Loucy (cell line): Measurements from ENCODE around the gene AKAP11.

Experiments
- H2AFZ ChIP-seq: fragments of 200-600 bp; sonication (generic); 2 replicates; pipeline ENCODE4 v1.6.0; 2016; ENCODE audit warnings: antibody characterized with exemption, mild to moderate bottlenecking, low read length, moderate library complexity
- H3F3A ChIP-seq: fragments of 200-600 bp; 2 replicates; pipeline ENCODE4 v1.6.0; 2016; ENCODE audit warnings: antibody characterized with exemption, low read depth, mild to moderate bottlenecking
- H3K27me3 ChIP-seq: fragments of 200-600 bp; sonication (generic); 2 replicates; pipeline ENCODE4 v1.6.1; 2014; ENCODE audit warnings: low read length, mild to moderate bottlenecking; ENCODE audit not compliant: insufficient read depth, poor library complexity, severe bottlenecking
- H3K36me3 ChIP-seq: fragments of 200-600 bp; sonication (generic); 2 replicates; pipeline ENCODE4 v1.6.1; 2016; ENCODE audit warnings: low read length; ENCODE audit not compliant: insufficient read depth
- H3K4me1 ChIP-seq: fragments of 200-600 bp; sonication (generic); 2 replicates; pipeline ENCODE4 v1.5.1; 2014; ENCODE audit warnings: low read length, mild to moderate bottlenecking; ENCODE audit not compliant: insufficient read depth, poor library complexity, severe bottlenecking
- H3K4me2 ChIP-seq: fragments of 200-600 bp; sonication (generic); 2 replicates; pipeline ENCODE4 v1.6.0; 2014; ENCODE audit warnings: antibody characterized with exemption, low read length, low read depth, mild to moderate bottlenecking; ENCODE audit not compliant: poor library complexity, severe bottlenecking
- H3K4me3 ChIP-seq: fragments of 200-600 bp; sonication (generic); 2 replicates; pipeline ENCODE4 v1.5.1; 2014; ENCODE audit warnings: low read length, mild to moderate bottlenecking, mixed read lengths; ENCODE audit not compliant: poor library complexity, severe bottlenecking
- H3K79me2 ChIP-seq: fragments of 200-600 bp; sonication (generic); 2 replicates; pipeline ENCODE4 v1.6.1; 2014; ENCODE audit warnings: low read length; ENCODE audit not compliant: insufficient read depth
- H3K9ac ChIP-seq: fragments of 200-600 bp; sonication (generic); 2 replicates; pipeline ENCODE4 v1.6.0; 2014; ENCODE audit warnings: mild to moderate bottlenecking, low read depth, low read length, moderate library complexity; ENCODE audit not compliant: poor library complexity, severe bottlenecking
- H3K9me2 ChIP-seq: fragments of 200-600 bp; sonication (generic); replicated peaks from 2 replicates; pipeline ENCODE4 v1.6.1; 2016; ENCODE audit warnings: low read depth, low read length, mixed read lengths
- H3K9me3 ChIP-seq: fragments of 200-600 bp; sonication (generic); 2 replicates; pipeline ENCODE4 v1.6.1; 2014; ENCODE audit warnings: mild to moderate bottlenecking, antibody characterized with exemption, low read length, low read depth; ENCODE audit not compliant: insufficient read depth
- H4K20me1 ChIP-seq: fragments of 200-600 bp; sonication (generic); 2 replicates; pipeline ENCODE4 v1.6.0; 2014; ENCODE audit warnings: antibody characterized with exemption, low read length, mild to moderate bottlenecking; ENCODE audit not compliant: insufficient read depth, poor library complexity, severe bottlenecking
- CTCF ChIP-seq: fragments of 200-600 bp; sonication (generic); conservative IDR thresholded peaks from 2 replicates; pipeline ENCODE4 v1.5.1; 2014; ENCODE audit warnings: mild to moderate bottlenecking, antibody characterized with exemption, low read length
- EZH2phosphoT487 ChIP-seq: fragments of 200-600 bp; IDR thresholded peaks from 2 replicates; pipeline ENCODE4 v1.6.1; 2018; ENCODE audit warnings: antibody characterized with exemption, mild to moderate bottlenecking, moderate library complexity, borderline replicate concordance

Gene AKAP11

GRCh38 chr13:42266473-42266872 is 5.5 kb upstream of the AKAP11 start:
- TF ChIP-seq EZH2phosphoT487 = no peak
- no peak for TF ChIP-seq CTCF
- Histone ChIP-seq H3K9ac (no peak overlapping the region), H3K27me3 (no peaks in the 10 kb centered on the region), H3K36me3 (no peaks in the 10 kb centered on the region), H3K9me2 (no peaks in the 10 kb centered on the region), H4K20me1 (no peaks in the 10 kb centered on the region), H3F3A (no peaks in the 10 kb centered on the region), H3K4me3 (no peak overlapping the region), H3K9me3 (no peaks in the 10 kb centered on the region), H3K4me2 (no peak overlapping the region), H3K4me1 (peaks cover 13% of the 10 kb centered on the region), H3K79me2 (no peaks in the 10 kb centered on the region), H2AFZ (0 out of 2 replicates have a peak overlapping the region, but pooled peaks have one; percentile 2)

GRCh38 chr13:42270160-42270856 is 1.6 kb upstream of the AKAP11 start:
- TF ChIP-seq CTCF = no peak
- TF ChIP-seq EZH2phosphoT487 = no peak
- H3K79me2 ChIP-seq = peaks cover 32% of the 10 kb centered on the region
- 0 out of 2 replicates have a peak overlapping the region, but pooled peaks have one; percentile 87 for H2AFZ ChIP-seq
- no peaks in the 10 kb centered on the region for H3K9me3 ChIP-seq
- H3K36me3 ChIP-seq = no peaks in the 10 kb centered on the region
- H3K4me3 ChIP-seq = peak overlapping the region; percentile 81
- H3K9me2 ChIP-seq = no peaks in the 10 kb centered on the region
- peaks cover 40% of the 10 kb centered on the region for H3K4me1 ChIP-seq
- H3K27me3 ChIP-seq = no peaks in the 10 kb centered on the region
- peaks cover 4% of the 10 kb centered on the region for H4K20me1 ChIP-seq
- H3K9ac ChIP-seq = no peak overlapping the region
- no peaks in the 10 kb centered on the region for H3F3A ChIP-seq
- peak overlapping the region; percentile 83 for H3K4me2 ChIP-seq

- peak overlapping the region; percentile 67 for H3K9ac ChIP-seq
- TF ChIP-seq EZH2phosphoT487 (no peak), CTCF (no peak)
Observed at GRCh38 chr13:42270857-42271215, 1.1 kb upstream of the AKAP11 start.

More at GRCh38 chr13:42270857-42271215, 1.1 kb upstream of the AKAP11 start:
- Histone ChIP-seq H3K79me2 (peaks cover 37% of the 10 kb centered on the region), H2AFZ (peak overlapping the region; percentile 87), H3K4me1 (peaks cover 45% of the 10 kb centered on the region), H3F3A (no peaks in the 10 kb centered on the region), H3K9me2 (no peaks in the 10 kb centered on the region), H3K4me2 (peak overlapping the region; percentile 83), H3K4me3 (peak overlapping the region; percentile 81), H3K27me3 (no peaks in the 10 kb centered on the region), H4K20me1 (peaks cover 8% of the 10 kb centered on the region), H3K9me3 (no peaks in the 10 kb centered on the region), H3K36me3 (no peaks in the 10 kb centered on the region)
